HFFc6 (cell line): ENCODE data around the gene KCNMA1. TPM values are rescaled to one million over a fixed set of nuclear protein-coding genes. Genes with fewer than 3 reads are reported as not detected.
A peak's percentile ranks its signal among the peaks of the same experiment; 100 is the strongest.

Experiments used
- DNase-seq: peaks from one replicate; pipeline ENCODE4 v3.0.0-alpha.2; 2018
- H3K27ac Mint-ChIP-seq: 2 replicates; pipeline ENCODE4 v1.8.0; 2020; ENCODE audit warnings: mild to moderate bottlenecking, mixed read lengths
- H3K27me3 Mint-ChIP-seq: 2 replicates; pipeline ENCODE4 v1.8.0; 2021; ENCODE audit warnings: mild to moderate bottlenecking, moderate library complexity, mixed read lengths; ENCODE audit not compliant: insufficient read depth
- H3K36me3 Mint-ChIP-seq: 2 replicates; pipeline ENCODE4 v1.8.0; 2021; ENCODE audit warnings: low read depth, mixed read lengths
- H3K4me1 Mint-ChIP-seq: 2 replicates; pipeline ENCODE4 v1.8.0; 2020; ENCODE audit warnings: low read depth, mixed read lengths
- H3K4me3 Mint-ChIP-seq: 2 replicates; pipeline ENCODE4 v1.8.0; 2020; ENCODE audit warnings: mild to moderate bottlenecking, moderate library complexity, mixed read lengths
- H3K9me3 Mint-ChIP-seq: 2 replicates; pipeline ENCODE4 v1.8.0; 2020; ENCODE audit warnings: mild to moderate bottlenecking, mixed read lengths
- total RNA-seq, 6 experiments: library from RNA; stranded (reverse); fragmentation: NEBNext Ultra II Directional; extraction: Animal tissue kit (Norgen Biotek cat#: 25700); gene quantifications; 2 replicates in 1 of 6; 3 replicates in 5 of 6; pipeline ENCODE4 v1.2.3, GENCODE V29; 2021
- TF ChIP-seq, protein P1 (sequence below): fragments of 200-600 bp; sonication (generic); IDR thresholded peaks from 2 replicates; pipeline ENCODE4 v1.5.0; 2021; ENCODE audit warnings: antibody characterized with exemption, mild to moderate bottlenecking

Gene KCNMA1
- total RNA-seq, 6 experiments from 2014 or later: 87.1 to 191 (median 93.5) TPM

DNA sequence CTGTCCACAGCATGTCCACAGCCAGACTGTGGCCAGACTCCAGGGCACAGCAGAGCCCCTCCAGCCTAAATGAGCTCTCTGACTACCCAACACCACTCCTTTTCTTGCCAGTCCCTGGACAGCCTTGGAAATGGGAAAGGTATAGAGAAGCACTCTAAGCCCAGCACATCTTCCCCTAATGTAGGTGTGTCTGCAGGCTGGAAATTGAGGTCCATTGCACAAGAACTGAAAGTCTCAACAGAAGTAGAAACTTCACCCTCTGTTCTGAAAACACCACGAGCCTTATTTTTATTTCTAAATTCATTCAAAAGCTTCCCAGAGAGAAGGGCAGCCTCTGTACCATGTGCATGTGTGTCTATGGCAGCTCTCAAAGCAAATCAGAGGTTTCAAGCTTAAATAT, 3.7 kb upstream of the KCNMA1 start:
- Mint-ChIP-seq H3K27ac (no peak overlapping the region; the same call in 1 of the 2 replicates), H3K27me3 (no peaks in the 10 kb centered on the region; the same call in none of the 2 replicates), H3K4me1 (peaks cover 33% of the 10 kb centered on the region), H3K4me3 (no peak overlapping the region), H3K36me3 (no peaks in the 10 kb centered on the region), H3K9me3 (no peaks in the 10 kb centered on the region)
- TF ChIP-seq, protein P1, sequence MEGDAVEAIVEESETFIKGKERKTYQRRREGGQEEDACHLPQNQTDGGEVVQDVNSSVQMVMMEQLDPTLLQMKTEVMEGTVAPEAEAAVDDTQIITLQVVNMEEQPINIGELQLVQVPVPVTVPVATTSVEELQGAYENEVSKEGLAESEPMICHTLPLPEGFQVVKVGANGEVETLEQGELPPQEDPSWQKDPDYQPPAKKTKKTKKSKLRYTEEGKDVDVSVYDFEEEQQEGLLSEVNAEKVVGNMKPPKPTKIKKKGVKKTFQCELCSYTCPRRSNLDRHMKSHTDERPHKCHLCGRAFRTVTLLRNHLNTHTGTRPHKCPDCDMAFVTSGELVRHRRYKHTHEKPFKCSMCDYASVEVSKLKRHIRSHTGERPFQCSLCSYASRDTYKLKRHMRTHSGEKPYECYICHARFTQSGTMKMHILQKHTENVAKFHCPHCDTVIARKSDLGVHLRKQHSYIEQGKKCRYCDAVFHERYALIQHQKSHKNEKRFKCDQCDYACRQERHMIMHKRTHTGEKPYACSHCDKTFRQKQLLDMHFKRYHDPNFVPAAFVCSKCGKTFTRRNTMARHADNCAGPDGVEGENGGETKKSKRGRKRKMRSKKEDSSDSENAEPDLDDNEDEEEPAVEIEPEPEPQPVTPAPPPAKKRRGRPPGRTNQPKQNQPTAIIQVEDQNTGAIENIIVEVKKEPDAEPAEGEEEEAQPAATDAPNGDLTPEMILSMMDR: no peak
- DNase-seq: no peak

DNA sequence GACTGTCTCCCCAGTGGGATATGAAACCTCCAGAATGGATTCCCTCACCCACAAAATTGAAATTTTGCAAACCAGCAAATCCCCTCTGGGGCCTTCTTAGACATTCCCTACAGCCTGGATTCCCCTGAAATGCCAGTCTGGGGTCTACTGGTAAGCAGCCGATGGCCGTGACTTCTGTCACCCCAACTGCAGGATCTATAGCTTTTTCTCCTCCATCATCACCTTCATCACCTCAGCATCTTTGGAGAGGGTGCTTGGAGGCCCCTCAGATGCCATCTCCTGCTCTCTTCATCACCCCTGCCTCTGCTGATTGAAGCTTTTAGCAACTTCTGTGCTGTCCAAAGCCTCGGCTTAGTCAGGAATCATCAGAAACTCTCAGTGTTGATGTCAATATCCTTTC, 2.6 kb upstream of the KCNMA1 start:
- no peak overlapping the region for H3K4me3 Mint-ChIP-seq
- TF ChIP-seq, protein P1: no peak
- no peaks in the 10 kb centered on the region for H3K36me3 Mint-ChIP-seq
- no peaks in the 10 kb centered on the region; the same call in none of the 2 replicates for H3K27me3 Mint-ChIP-seq
- H3K27ac Mint-ChIP-seq: no peak overlapping the region
- DNase-seq: no peak
- peaks cover 45% of the 10 kb centered on the region for H3K4me1 Mint-ChIP-seq
- H3K9me3 Mint-ChIP-seq: no peaks in the 10 kb centered on the region

DNA sequence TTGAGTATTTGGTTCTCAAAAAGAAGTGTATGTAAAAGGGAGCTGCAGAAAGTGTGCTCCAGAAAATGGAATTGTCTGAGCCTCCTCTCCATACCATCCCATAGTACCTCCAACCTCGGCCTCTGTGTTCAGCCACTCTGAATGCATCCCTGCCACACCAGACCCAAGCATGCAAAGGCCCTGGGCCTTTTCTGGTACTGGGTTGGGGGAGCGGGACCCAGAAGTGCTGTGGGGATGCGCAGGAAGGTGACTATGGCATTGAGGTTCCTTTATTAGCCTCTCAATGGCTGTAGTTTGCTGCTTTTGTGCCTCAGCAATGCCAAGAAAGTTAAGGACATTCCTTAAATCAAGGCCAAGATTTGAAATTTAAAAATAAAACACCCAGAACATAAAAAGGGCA, 2.1 kb upstream of the KCNMA1 start:
- H3K9me3 Mint-ChIP-seq: no peaks in the 10 kb centered on the region
- H3K27me3 Mint-ChIP-seq: no peaks in the 10 kb centered on the region; the same call in none of the 2 replicates
- TF ChIP-seq, protein P1: no peak
- H3K36me3 Mint-ChIP-seq: no peaks in the 10 kb centered on the region
- no peak overlapping the region for H3K27ac Mint-ChIP-seq
- H3K4me3 Mint-ChIP-seq: no peak overlapping the region
- H3K4me1 Mint-ChIP-seq: peaks cover 49% of the 10 kb centered on the region
- DNase-seq: no peak

DNA sequence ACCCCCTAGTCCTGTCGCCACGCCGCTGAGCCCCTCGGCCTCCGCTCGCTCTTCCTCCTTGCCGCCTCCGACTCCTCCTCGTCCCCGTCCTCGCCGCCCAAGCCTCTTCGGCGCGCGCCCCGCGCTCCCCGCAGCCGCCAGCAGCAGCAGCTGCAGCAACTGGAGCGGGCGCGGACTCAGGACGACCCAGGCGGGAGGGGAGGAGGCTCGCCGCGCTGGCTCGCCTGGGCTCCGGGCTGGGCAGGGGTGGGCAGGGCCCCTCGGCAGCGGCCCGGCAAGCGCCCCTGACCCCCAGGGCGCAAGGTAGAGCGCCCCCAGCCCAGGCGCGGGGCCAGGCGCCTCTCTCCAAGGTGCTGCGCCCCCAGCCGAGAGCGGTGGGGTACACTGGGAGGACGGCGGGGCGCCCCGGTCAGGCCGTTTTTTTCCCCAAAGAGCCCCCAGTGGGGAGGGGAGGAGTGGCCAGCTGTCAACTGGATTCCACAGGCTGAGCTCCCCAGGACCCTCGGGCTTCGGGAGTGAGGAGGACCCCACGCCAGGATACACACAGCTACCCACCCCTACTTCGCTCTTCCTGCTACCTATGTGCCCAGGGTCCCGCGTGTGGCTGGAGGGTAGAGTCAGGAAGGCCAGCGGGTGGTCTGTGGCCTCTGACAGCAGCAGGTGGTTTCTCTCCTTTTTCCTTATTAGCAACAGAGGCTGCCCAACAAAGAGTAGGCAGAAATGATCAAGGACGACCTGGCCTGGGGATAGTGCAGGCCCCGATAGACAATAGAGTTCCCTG, 903 bp upstream of the KCNMA1 start:
- peak overlapping the region; percentile 57; the same call in 1 of the 2 replicates for H3K27ac Mint-ChIP-seq
- no peaks in the 10 kb centered on the region; the same call in 1 of the 2 replicates for H3K27me3 Mint-ChIP-seq

DNA sequence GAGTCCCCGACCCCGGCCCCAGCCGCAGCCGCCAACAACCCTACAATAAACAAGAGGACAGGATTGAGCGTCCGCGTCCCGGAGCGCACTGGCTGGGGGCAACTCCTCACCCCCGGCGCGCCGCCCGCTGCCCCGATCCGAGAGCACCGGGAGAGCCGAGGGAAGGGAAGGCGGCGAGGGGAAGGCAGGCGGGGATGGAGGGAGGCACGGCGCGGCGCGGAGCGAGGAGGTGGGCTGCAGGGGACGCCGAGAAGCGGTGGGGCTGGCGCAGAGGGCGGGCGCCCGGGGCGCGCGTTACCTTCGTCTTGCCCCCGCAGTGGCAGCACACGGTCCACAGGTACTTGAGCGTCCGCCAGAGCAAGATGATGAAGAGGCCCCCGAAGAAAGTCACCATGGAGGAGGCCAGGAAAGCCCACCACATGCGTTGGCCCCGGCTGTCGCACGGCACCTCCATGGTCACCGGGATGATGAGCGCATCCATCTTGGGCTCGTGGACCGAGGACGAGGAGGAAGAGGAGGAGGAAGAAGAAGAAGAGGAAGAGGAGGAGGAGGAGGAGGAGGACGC, 559 bp downstream of the KCNMA1 start:
- peak overlapping the region; percentile 79 for H3K27ac Mint-ChIP-seq
- no peaks in the 10 kb centered on the region for H3K9me3 Mint-ChIP-seq
- peak overlapping the region; percentile 98 for H3K4me3 Mint-ChIP-seq
- H3K4me1 Mint-ChIP-seq: peaks cover 74% of the 10 kb centered on the region
- no peak for DNase-seq
- no peaks in the 10 kb centered on the region; the same call in 1 of the 2 replicates for H3K27me3 Mint-ChIP-seq
- H3K36me3 Mint-ChIP-seq: peaks cover 11% of the 10 kb centered on the region; the same call in 1 of the 2 replicates
- TF ChIP-seq, protein P1: 0 out of 2 replicates have a peak, but pooled peaks have one; percentile 1

More for the DNA sequence above, 903 bp upstream of the KCNMA1 start:
- no peak for DNase-seq
- Mint-ChIP-seq H3K4me1 (peaks cover 61% of the 10 kb centered on the region), H3K9me3 (no peaks in the 10 kb centered on the region), H3K36me3 (peaks cover 8% of the 10 kb centered on the region; the same call in 1 of the 2 replicates), H3K4me3 (peak overlapping the region; percentile 90)
- TF ChIP-seq, protein P1: peak; percentile 49
